DND-41 (cell line): ENCODE measurements around the gene PRAC2.

Experiments used
- CTCF ChIP-seq: IDR thresholded peaks from 2 replicates; pipeline ENCODE4 v1.5.1; 2012; ENCODE audit warnings: borderline replicate concordance, low read length, moderate library complexity, mild to moderate bottlenecking; ENCODE audit not compliant: poor library complexity, severe bottlenecking; ENCODE audit errors: extremely low read depth
- EZH2 ChIP-seq: IDR thresholded peaks from 3 replicates; pipeline ENCODE4 v1.6.1; 2012; ENCODE audit warnings: borderline replicate concordance, low read depth, mild to moderate bottlenecking, moderate library complexity, low read length, inconsistent platforms; ENCODE audit not compliant: severe bottlenecking

- no peak for TF ChIP-seq CTCF
- no peak for TF ChIP-seq EZH2
Observed at GRCh38 chr17:48733632-48734328, 10.8 kb downstream of the PRAC2 start.
